ENCODE results near the gene KIF13A. TPM values are rescaled to one million over a fixed set of nuclear protein-coding genes. Genes with fewer than 3 reads are reported as not detected.
"Not testable (repeated sequence)": the region's sequence is repeated elsewhere in the genome, so short reads cannot be mapped to it uniquely, and the experiment has no call there.

KIF13A gene
- total RNA-seq, 1 donor from 2014 or later = 54.4 TPM

- no peak for TF ChIP-seq CTCF (IDR thresholded peaks at IDR 0.05; ENCODE audit: unreplicated experiment)
- DNase-seq (ENCODE audit: low spot score in 2 of 2, unreplicated experiment in 2 of 2) = no peak
- no peaks in the 10 kb centered on the region for H3K27me3 Mint-ChIP-seq (ENCODE audit: low read depth)
- H3K9me3 Mint-ChIP-seq = no peaks in the 10 kb centered on the region
- no peak overlapping the region for H3K4me3 Mint-ChIP-seq
- H3K27ac Mint-ChIP-seq = no peak overlapping the region
- H3K4me1 Mint-ChIP-seq = peaks cover 32% of the 10 kb centered on the region
- H3K36me3 Mint-ChIP-seq = peaks cover 24% of the 10 kb centered on the region
Measured at GRCh38 chr6:17850281-17850680, 137.2 kb downstream of the KIF13A start.

- DNase-seq (ENCODE audit: low spot score in 2 of 2, unreplicated experiment in 2 of 2) = no peak
- H3K4me1 Mint-ChIP-seq = peaks cover 32% of the 10 kb centered on the region
- no peak overlapping the region for H3K4me3 Mint-ChIP-seq
- H3K27ac Mint-ChIP-seq = no peak overlapping the region
- no peaks in the 10 kb centered on the region for H3K9me3 Mint-ChIP-seq
- no peak for TF ChIP-seq CTCF (IDR thresholded peaks at IDR 0.05; ENCODE audit: unreplicated experiment)
- no peaks in the 10 kb centered on the region for H3K27me3 Mint-ChIP-seq (ENCODE audit: low read depth)
- H3K36me3 Mint-ChIP-seq = peaks cover 28% of the 10 kb centered on the region
Measured at GRCh38 chr6:17847203-17847760, 140.2 kb downstream of the KIF13A start.

GRCh38 chr6:17846762-17847161, 140.7 kb downstream of the KIF13A start:
- H3K27ac Mint-ChIP-seq = no peak overlapping the region
- H3K9me3 Mint-ChIP-seq = no peaks in the 10 kb centered on the region
- H3K4me3 Mint-ChIP-seq = no peak overlapping the region
- H3K4me1 Mint-ChIP-seq = peaks cover 27% of the 10 kb centered on the region
- TF ChIP-seq CTCF (IDR thresholded peaks at IDR 0.05; ENCODE audit: unreplicated experiment) = no peak
- DNase-seq (ENCODE audit: low spot score in 2 of 2, unreplicated experiment in 2 of 2) = no peak
- no peaks in the 10 kb centered on the region for H3K27me3 Mint-ChIP-seq (ENCODE audit: low read depth)
- peaks cover 28% of the 10 kb centered on the region for H3K36me3 Mint-ChIP-seq

- TF ChIP-seq CTCF (IDR thresholded peaks at IDR 0.05; ENCODE audit: unreplicated experiment) = no peak
- Mint-ChIP-seq H3K27ac (no peak overlapping the region), H3K9me3 (no peaks in the 10 kb centered on the region), H3K4me1 (peaks cover 15% of the 10 kb centered on the region), H3K36me3 (peaks cover 26% of the 10 kb centered on the region), H3K27me3 (ENCODE audit: low read depth) (no peaks in the 10 kb centered on the region), H3K4me3 (no peak overlapping the region)
- no peak for DNase-seq (ENCODE audit: low spot score in 2 of 2, unreplicated experiment in 2 of 2)
Measured at GRCh38 chr6:17845598-17845997, 141.8 kb downstream of the KIF13A start.

- H3K36me3 Mint-ChIP-seq = peaks cover 24% of the 10 kb centered on the region
- not testable (repeated sequence) for H3K27ac Mint-ChIP-seq; H3K9me3 Mint-ChIP-seq; DNase-seq (ENCODE audit: low spot score in 2 of 2, unreplicated experiment in 2 of 2); H3K4me1 Mint-ChIP-seq; H3K27me3 Mint-ChIP-seq (ENCODE audit: low read depth); H3K4me3 Mint-ChIP-seq
Measured at GRCh38 chr6:17844967-17845366, 142.5 kb downstream of the KIF13A start.

GRCh38 chr6:17842934-17843821, 144.3 kb downstream of the KIF13A start:
- H3K27me3 Mint-ChIP-seq (ENCODE audit: low read depth) = no peaks in the 10 kb centered on the region
- H3K27ac Mint-ChIP-seq = no peak overlapping the region
- TF ChIP-seq CTCF (IDR thresholded peaks at IDR 0.05; ENCODE audit: unreplicated experiment) = no peak
- peaks cover 6% of the 10 kb centered on the region for H3K4me1 Mint-ChIP-seq
- peaks cover 23% of the 10 kb centered on the region for H3K36me3 Mint-ChIP-seq
- no peaks in the 10 kb centered on the region for H3K9me3 Mint-ChIP-seq
- no peak for DNase-seq (ENCODE audit: low spot score in 2 of 2, unreplicated experiment in 2 of 2)
- no peak overlapping the region for H3K4me3 Mint-ChIP-seq

Data from mesothelial cell of epicardium (in vitro differentiated cells).